Tibial artery (tissue), 4 donors: ENCODE data around the gene ST8SIA2.

ENCODE experiments used
- DNase-seq, 2 donors: peaks; one replicate each; pipeline ENCODE4 v3.0.0-alpha.2; 2019
- H3K27ac ChIP-seq, 2 donors: fragments of 200-600 bp; sonication (generic) in 1 of 2; 1 replicate in 1 of 2; 2 replicates in 1 of 2; pipeline ENCODE4 v1.5.1; 2018 to 2019; ENCODE audit warnings: mild to moderate bottlenecking in 1 of 2
- H3K27me3 ChIP-seq, 2 donors: fragments of 200-600 bp; sonication (generic) in 1 of 2; one replicate each; pipeline versions ENCODE4 v1.5.1 to v1.6.0; 2016 to 2019
- H3K36me3 ChIP-seq, 3 donors: fragments of 200-600 bp; sonication (generic) in 2 of 3; one replicate each; pipeline ENCODE4 v1.5.1; 2016 to 2019; ENCODE audit warnings: mild to moderate bottlenecking in 2 of 3
- H3K4me1 ChIP-seq, 4 donors: fragments of 200-600 bp; sonication (generic) in 2 of 4; 1 replicate in 3 of 4; 2 replicates in 1 of 4; pipeline ENCODE4 v1.5.1; 2016 to 2019
- H3K4me3 ChIP-seq, 2 donors: fragments of 200-600 bp; sonication (generic) in 1 of 2; 1 replicate in 1 of 2; 2 replicates in 1 of 2; pipeline ENCODE4 v1.5.1; 2018 to 2019; ENCODE audit warnings: mild to moderate bottlenecking in 2 of 2
- H3K9me3 ChIP-seq, 3 donors: fragments of 200-600 bp; sonication (generic) in 1 of 3; one replicate each; pipeline ENCODE4 v1.5.1; 2016 to 2019
- CTCF ChIP-seq, 2 experiments: fragments of 200-600 bp in 1 of 2; fragments of 450-650 bp in 1 of 2; IDR thresholded peaks; one replicate each; pipeline ENCODE4 v1.5.1; 2017 to 2019; ENCODE audit warnings: antibody characterized with exemption in 2 of 2, mild to moderate bottlenecking in 1 of 2, moderate library complexity in 1 of 2
- intact Hi-C: fragments of 100-400 bp; cut with DNase I; formaldehyde crosslinking; loops from one replicate; pipeline ENCODE4 v1.15.0; 2023; ENCODE audit warnings: low total_unique reads

ST8SIA2 gene

GRCh38 chr15:92407916-92408315 lies 14.2 kb downstream of the ST8SIA2 start:
- H3K27me3 ChIP-seq, result peaks cover 0 to 8% of the 10 kb centered on the region in 2 donors
- intact Hi-C loops, result no loop called here
- H3K27ac ChIP-seq, result no peak overlapping the region
- no peak overlapping the region for H3K4me3 ChIP-seq
- no peak for DNase-seq
- H3K9me3 ChIP-seq, result no peaks in the 10 kb centered on the region
- H3K36me3 ChIP-seq, result no peaks in the 10 kb centered on the region
- no peak for TF ChIP-seq CTCF (IDR thresholded peaks at IDR 0.05)
- no peaks in the 10 kb centered on the region for H3K4me1 ChIP-seq

GRCh38 chr15:92409006-92409405 lies 15.3 kb downstream of the ST8SIA2 start:
- Histone ChIP-seq H3K36me3 (no peaks in the 10 kb centered on the region), H3K27ac (no peak overlapping the region), H3K9me3 (no peaks in the 10 kb centered on the region), H3K27me3 (no peaks in the 10 kb centered on the region), H3K4me3 (no peak overlapping the region), H3K4me1 (no peaks in the 10 kb centered on the region)
- intact Hi-C loops, result no loop called here
- DNase-seq, result no peak
- TF ChIP-seq CTCF (IDR thresholded peaks at IDR 0.05), result no peak

- Histone ChIP-seq H3K27ac (no peak overlapping the region), H3K36me3 (no peaks in the 10 kb centered on the region), H3K9me3 (no peaks in the 10 kb centered on the region), H3K27me3 (no peaks in the 10 kb centered on the region), H3K4me1 (no peaks in the 10 kb centered on the region), H3K4me3 (no peak overlapping the region)
- DNase-seq, result no peak
- TF ChIP-seq CTCF (IDR thresholded peaks at IDR 0.05), result no peak
- intact Hi-C loops, result no loop called here
These were observed 15.8 kb downstream of the ST8SIA2 start for GRCh38 chr15:92409521-92409920.

- intact Hi-C loops, result no loop called here
- no peaks in the 10 kb centered on the region for H3K9me3 ChIP-seq
- peaks cover 0 to 3% of the 10 kb centered on the region in 2 donors for H3K27me3 ChIP-seq
- H3K4me1 ChIP-seq, result no peaks in the 10 kb centered on the region
- no peak for DNase-seq
- no peaks in the 10 kb centered on the region for H3K36me3 ChIP-seq
- TF ChIP-seq CTCF (IDR thresholded peaks at IDR 0.05), result no peak
- H3K4me3 ChIP-seq, result no peak overlapping the region
- no peak overlapping the region for H3K27ac ChIP-seq
These were observed 16.9 kb downstream of the ST8SIA2 start for GRCh38 chr15:92410537-92410936.

- TF ChIP-seq CTCF (IDR thresholded peaks at IDR 0.05), result no peak
These were observed 17.6 kb downstream of the ST8SIA2 start for GRCh38 chr15:92411256-92411655.

GRCh38 chr15:92413510-92413909 lies 19.8 kb downstream of the ST8SIA2 start:
- H3K9me3 ChIP-seq, result no peaks in the 10 kb centered on the region
- H3K4me3 ChIP-seq, result no peak overlapping the region
- H3K36me3 ChIP-seq, result no peaks in the 10 kb centered on the region
- intact Hi-C loops, result no loop called here
- no peak for DNase-seq
- H3K27ac ChIP-seq, result no peak overlapping the region
- no peak for TF ChIP-seq CTCF (IDR thresholded peaks at IDR 0.05)
- peaks cover 0 to 9% of the 10 kb centered on the region in 2 donors for H3K27me3 ChIP-seq
- no peaks in the 10 kb centered on the region for H3K4me1 ChIP-seq

More at GRCh38 chr15:92411256-92411655, 17.6 kb downstream of the ST8SIA2 start:
- peaks cover 0 to 3% of the 10 kb centered on the region in 2 donors for H3K27me3 ChIP-seq
- H3K4me3 ChIP-seq, result no peak overlapping the region
- no peaks in the 10 kb centered on the region for H3K36me3 ChIP-seq
- no peak for DNase-seq
- no peaks in the 10 kb centered on the region for H3K9me3 ChIP-seq
- H3K27ac ChIP-seq, result no peak overlapping the region
- no peaks in the 10 kb centered on the region for H3K4me1 ChIP-seq
- intact Hi-C loops, result no loop called here
